Heart left ventricle (tissue), 16 donors: Measurements from ENCODE around the gene RNF181. TPM values are rescaled to one million over a fixed set of nuclear protein-coding genes. Genes with fewer than 3 reads are reported as not detected.

Experiments used
- ATAC-seq, 4 donors: fragments of 200-7000 bp; cut with Tn5 transposase; one replicate each; pipeline ENCODE4 v1.9.1; 2020 to 2022; ENCODE audit warnings: moderate library complexity in 4 of 4, mild to moderate bottlenecking in 3 of 4, moderate number of reproducible peaks in 1 of 4
- DNase-seq, 5 donors: peaks; one replicate each; pipeline ENCODE4 v3.0.0-alpha.2; 2020
- H3K27ac ChIP-seq, 12 donors: fragments of 200-600 bp; sonication (generic) in 4 of 12; one replicate each; pipeline versions ENCODE4 v1.5.0 to v1.8.0; 2016 to 2022; ENCODE audit warnings: mild to moderate bottlenecking in 2 of 12
- H3K27me3 ChIP-seq, 9 donors: fragments of 200-600 bp; sonication (generic) in 2 of 9; one replicate each; pipeline versions ENCODE4 v1.5.1 to v1.8.0; 2016 to 2022; ENCODE audit warnings: mild to moderate bottlenecking in 3 of 9
- H3K36me3 ChIP-seq, 9 donors: fragments of 200-600 bp; sonication (generic) in 2 of 9; one replicate each; pipeline versions ENCODE4 v1.5.0 to v1.8.0; 2018 to 2022; ENCODE audit warnings: mild to moderate bottlenecking in 2 of 9
- H3K4me1 ChIP-seq, 12 donors: fragments of 200-600 bp; sonication (generic) in 4 of 12; one replicate each; pipeline versions ENCODE4 v1.5.0 to v1.8.0; 2016 to 2022; ENCODE audit warnings: mild to moderate bottlenecking in 3 of 12
- H3K4me3 ChIP-seq, 12 donors: fragments of 200-600 bp; sonication (generic) in 4 of 12; one replicate each; pipeline versions ENCODE4 v1.5.0 to v1.8.0; 2017 to 2022; ENCODE audit warnings: mild to moderate bottlenecking in 9 of 12, moderate library complexity in 4 of 12
- H3K9me3 ChIP-seq, 12 donors: fragments of 200-600 bp; sonication (generic) in 4 of 12; one replicate each; pipeline versions ENCODE4 v1.5.0 to v1.8.0; 2016 to 2022; ENCODE audit warnings: mild to moderate bottlenecking in 1 of 12
- CTCF ChIP-seq, 12 donors: fragments of 200-600 bp; sonication (generic) in 4 of 12; IDR thresholded peaks; one replicate each; pipeline versions ENCODE4 v1.5.0 to v1.8.0; 2018 to 2022; ENCODE audit warnings: antibody characterized with exemption in 12 of 12, mild to moderate bottlenecking in 5 of 12
- POLR2A ChIP-seq, 2 donors: fragments of 450-650 bp; IDR thresholded peaks; one replicate each; pipeline ENCODE4 v1.6.1; 2017; ENCODE audit warnings: antibody characterized with exemption in 2 of 2, mild to moderate bottlenecking in 2 of 2, moderate library complexity in 2 of 2
- WGBS, 4 donors: extraction: QIAGEN DNeasy Blood & Tissue Kit in 2 of 4; methylation state at CpG; one replicate each; pipeline versions ENCODE4 v1.1.5 to v1.1.7; 2013 to 2018; 5-methylcytosine and 5-hydroxymethylcytosine counted together
- intact Hi-C, 10 donors: fragments of 100-400 bp; cut with DNase I; formaldehyde crosslinking; loops; one replicate each; pipeline versions ENCODE4 v1.11.1 to v1.14.2; 2022
- polyA plus RNA-seq, 2 donors: library from polyadenylated mRNA; stranded (reverse); fragments of 200-250 nt; gene quantifications; one replicate each; pipeline ENCODE4 v1.2.3, GENCODE V29; 2013
- total RNA-seq, 9 donors: library from RNA; depleted of rRNA in 2 of 9; stranded (reverse); fragments of >200 nt in 2 of 9; fragmentation: NEBNext Ultra II Directional in 3 of 9; extraction: Animal tissue kit (Norgen Biotek cat#: 25700) in 3 of 9; gene quantifications; one replicate each; pipeline versions ENCODE4 v1.1.0 to v1.2.4, GENCODE V29; 2016 to 2023
- donor health status: ischemic (EF 13 %, LVEDD 7.1; RV severe dilation, severe dysfunction).
- donor health status: healthy with polysubstance abuse.
- donor health status: DM: no; HTN: yes; CAD: no.
- donor health status: DM: no; HTN: no; CAD: no.
- donor health status: ischemic (EF 25% LVEDD 6.9; RV normal size, moderate dysfunction).
- donor health status: ischemic (EF 25% LVEDD 5.7; RV mildly dilated, moderate dysfunction).
- donor health status: healthy.
- donor health status: DM: yes; HTN: yes; CAD: no.
- donor health status: ischemic (EF 35%, LVEDD 5.7; RV mildly dilated, moderate dysfunction).
- donor health status: nonischemic (EF 11% LVEDD 7.7; RV severe dilation, severe dysfunction).
- donor health status: DM: yes; HTN: yes; CAD: no.
- donor health status: PGD.
- donor health status: ischemic (EF 29% LVEDD 5.4; RV normal size, mild dysfunction).
- donor health status: nonischemic (EF 23%, LVEDD 6.1; RV moderate dilation, normal function).

RNF181 gene
- total and polyA plus RNA-seq, 11 donors = 77.7 to 235 (median 104) TPM

GRCh38 chr2:85644909-85645308 is 49.4 kb downstream of the RNF181 start:
- Histone ChIP-seq H3K4me1 (peaks cover 0 to 16% (median 11%) of the 10 kb centered on the region in 12 donors), H3K27ac (no peak overlapping the region), H3K9me3 (no peaks in the 10 kb centered on the region), H3K4me3 (no peak overlapping the region), H3K36me3 (peaks cover 0 to 100% (median 100%) of the 10 kb centered on the region in 9 donors), H3K27me3 (no peaks in the 10 kb centered on the region)
- intact Hi-C loops = loop anchor here in 6 of 10 donors (5.0 to 10.0 kb wide), 4 partner anchors 60 to 172 kb away; no protein-coding TSS in a partner anchor
- DNase-seq (no peak), ATAC-seq (no peak)
- TF ChIP-seq POLR2A (IDR thresholded peaks at IDR 0.05) (no peak), CTCF (IDR thresholded peaks at IDR 0.05) (no peak)
- 90 to 97% (median 95%) methylated on average over 8 of the region's 8 CpGs for WGBS, 4 donors

- H3K36me3 ChIP-seq = peaks cover 0 to 100% (median 100%) of the 10 kb centered on the region in 9 donors
- no peaks in the 10 kb centered on the region for H3K27me3 ChIP-seq
- DNase-seq (no peak), ATAC-seq (no peak)
- H3K4me3 ChIP-seq = no peak overlapping the region
- no peak overlapping the region for H3K27ac ChIP-seq
- TF ChIP-seq POLR2A (IDR thresholded peaks at IDR 0.05) (no peak), CTCF (IDR thresholded peaks at IDR 0.05) (no peak)
- 90 to 96% (median 95%) methylated on average over 2 of the region's 2 CpGs for WGBS, 4 donors
- no peaks in the 10 kb centered on the region for H3K9me3 ChIP-seq
- peaks cover 0 to 16% (median 11%) of the 10 kb centered on the region in 12 donors for H3K4me1 ChIP-seq
- intact Hi-C loops = loop anchor here in 4 of 10 donors (5.0 to 10.0 kb wide), 2 partner anchors 59 to 61 kb away; no protein-coding TSS in a partner anchor
These were observed 50.6 kb downstream of the RNF181 start for GRCh38 chr2:85646166-85646565.

Other genes with a start within 250 kb of the RNF181 start
- gene RETSAT, start 241.2 kb upstream of the RNF181 start, total RNA-seq = 10 to 100 TPM; 27.5 to 74.9 (median 50.9) TPM
- 10 to 100 TPM; 22.5 to 36.3 TPM for gene RETSAT, start 241.2 kb upstream of the RNF181 start, polyA plus RNA-seq
- gene ELMOD3, start 241.0 kb upstream of the RNF181 start, total RNA-seq = 10 to 100 TPM in 4 of 9 donors, 1 to 10 TPM in 5; 6.0 to 18.0 (median 9.5) TPM
- 10 to 100 TPM; 10.2 to 12.5 TPM for gene ELMOD3, start 241.0 kb upstream of the RNF181 start, polyA plus RNA-seq
- gene CAPG, start 185.4 kb upstream of the RNF181 start, total RNA-seq = 10 to 100 TPM in 3 of 9 donors, 1 to 10 TPM in 6; 2.8 to 91.6 (median 4.5) TPM
- 10 to 100 TPM in 1 of 2 donors, 1 to 10 TPM in 1; 2.9 to 15.6 TPM for gene CAPG, start 185.4 kb upstream of the RNF181 start, polyA plus RNA-seq
- gene SH2D6, start 177.0 kb upstream of the RNF181 start, total RNA-seq = not detected
- not detected for gene SH2D6, start 177.0 kb upstream of the RNF181 start, polyA plus RNA-seq
- gene MAT2A, start 56.6 kb upstream of the RNF181 start, total RNA-seq = 100 to 1,000 TPM in 7 of 9 donors, 10 to 100 TPM in 2; 66.0 to 218 (median 128) TPM
- gene MAT2A, start 56.6 kb upstream of the RNF181 start, polyA plus RNA-seq = 100 to 1,000 TPM in 1 of 2 donors, 10 to 100 TPM in 1; 72.3 to 131 TPM
- 10 to 100 TPM; 13.2 to 30.7 (median 20.8) TPM for gene GGCX, start 34.3 kb upstream of the RNF181 start, total RNA-seq
- 10 to 100 TPM; 12.6 to 28.7 TPM for gene GGCX, start 34.3 kb upstream of the RNF181 start, polyA plus RNA-seq
- 100 to 1,000 TPM in 1 of 9 donors, 10 to 100 TPM in 4, 1 to 10 TPM in 4; 5.4 to 103 (median 10.1) TPM for gene VAMP8, start 18.2 kb upstream of the RNF181 start, total RNA-seq
- 10 to 100 TPM; 13.8 to 21.7 TPM for gene VAMP8, start 18.2 kb upstream of the RNF181 start, polyA plus RNA-seq
- 100 to 1,000 TPM in 1 of 9 donors, 10 to 100 TPM in 8; 21.0 to 186 (median 36.6) TPM for gene VAMP5, start 11.3 kb upstream of the RNF181 start, total RNA-seq
- gene VAMP5, start 11.3 kb upstream of the RNF181 start, polyA plus RNA-seq = 10 to 100 TPM; 65.4 to 81.9 TPM
- gene TMEM150A, start 7.0 kb downstream of the RNF181 start, total RNA-seq = 10 to 100 TPM in 5 of 9 donors, 1 to 10 TPM in 4; 6.4 to 20.8 (median 11.5) TPM
- 10 to 100 TPM; 10.5 to 14.1 TPM for gene TMEM150A, start 7.0 kb downstream of the RNF181 start, polyA plus RNA-seq
- gene C2orf68, start 16.3 kb downstream of the RNF181 start, total RNA-seq = 10 to 100 TPM; 12.0 to 38.2 (median 29.1) TPM
- gene C2orf68, start 16.3 kb downstream of the RNF181 start, polyA plus RNA-seq = 10 to 100 TPM; 14.3 to 37.3 TPM
- gene USP39, start 20.4 kb downstream of the RNF181 start, total RNA-seq = 10 to 100 TPM; 26.0 to 55.6 (median 30.5) TPM
- 10 to 100 TPM; 24.3 to 47.1 TPM for gene USP39, start 20.4 kb downstream of the RNF181 start, polyA plus RNA-seq
- under 1 TPM in 1 of 9 donors, not detected in 8; 0.23 TPM for gene SFTPB, start 72.5 kb downstream of the RNF181 start, total RNA-seq
- gene SFTPB, start 72.5 kb downstream of the RNF181 start, polyA plus RNA-seq = under 1 TPM in 1 of 2 donors, not detected in 1; 0.83 TPM
- 10 to 100 TPM in 1 of 9 donors, 1 to 10 TPM in 4, under 1 TPM in 2, not detected in 2; 0.29 to 47.1 (median 2.1) TPM for gene GNLY, start 98.6 kb downstream of the RNF181 start, total RNA-seq
- 1 to 10 TPM; 1.3 to 2.3 TPM for gene GNLY, start 98.6 kb downstream of the RNF181 start, polyA plus RNA-seq
- 100 to 1,000 TPM in 1 of 9 donors, 10 to 100 TPM in 8; 11.8 to 103 (median 18.5) TPM for gene ATOH8, start 158.2 kb downstream of the RNF181 start, total RNA-seq
- 10 to 100 TPM; 22.9 to 37.9 TPM for gene ATOH8, start 158.2 kb downstream of the RNF181 start, polyA plus RNA-seq